K562 (cell line): ENCODE results near the gene SLC25A5. TPM values are rescaled to one million over a fixed set of nuclear protein-coding genes. Genes with fewer than 3 reads are reported as not detected.

Experiments
- ATAC-seq: fragments of 200-7000 bp; cut with Tn5 transposase; 3 replicates; pipeline ENCODE4 v1.9.1; 2020; ENCODE audit warnings: moderate library complexity
- BruUV-seq: library from RNA; stranded (reverse); fragments of 400-500 nt; replicated peaks from 2 replicates; lab custom pipeline; 2021; lab: Mats Ljungman, UMichigan
- CTCF ChIA-PET: fragments of 300-600 bp; formaldehyde crosslinking; extraction: SDS; loops from one replicate; lab custom pipeline; 2021; ENCODE audit warnings: low intra/inter-chr PET ratio; lab: Yijun Ruan, JAX
- POLR2A ChIA-PET: fragments of 300-600, 350-650 bp; sonication (Branson Sonifier 250); formaldehyde crosslinking; extraction: SDS; loops from one replicate; lab custom pipeline; 2021; ENCODE audit warnings: antibody characterized with exemption, inconsistent platforms; lab: Yijun Ruan, JAX
- DNase-seq, 4 experiments: peaks; one replicate each; pipeline versions ENCODE4 v3.0.0 to v3.0.0-alpha.2; 2011 to 2018; ENCODE audit warnings: low spot score in 3 of 4, mixed read lengths in 3 of 4; ENCODE audit errors: extremely low read depth in 1 of 4
- FAIRE-seq: peaks from 2 replicates; lab custom pipeline; 2011; peaks lifted over from hg19 to GRCh38; lab: Jason Lieb, UNC
- H2AFZ ChIP-seq: 2 replicates; pipeline ENCODE4 v1.6.0; 2011; ENCODE audit warnings: low read depth, low read length, control low read depth, inconsistent platforms
- H3K27ac ChIP-seq: fragments of 200-600 bp; 3 replicates; pipeline ENCODE4 v1.8.0; 2011; ENCODE audit warnings: low read depth, mild to moderate bottlenecking, control low read depth, inconsistent platforms, low read length, moderate library complexity, mixed read lengths; ENCODE audit errors: extremely low read depth
- H3K27me3 ChIP-seq, 2 experiments: fragments of 300-600 bp in 1 of 2; 2 replicates in 1 of 2; 3 replicates in 1 of 2; pipeline versions ENCODE4 v1.6.0 to v1.8.0; 2011; ENCODE audit warnings: inconsistent platforms in 2 of 2, low read length in 2 of 2, mild to moderate bottlenecking in 1 of 2, mixed read lengths in 1 of 2, moderate library complexity in 1 of 2; ENCODE audit not compliant: control insufficient read depth in 2 of 2, insufficient read depth in 2 of 2
- H3K36me3 ChIP-seq: fragments of 300-600 bp; 3 replicates; pipeline ENCODE4 v1.8.0; 2011; ENCODE audit warnings: mild to moderate bottlenecking, low read length, inconsistent platforms; ENCODE audit not compliant: control insufficient read depth, insufficient read depth
- H3K4me1 ChIP-seq, 2 experiments: fragments of 200-600 bp in 1 of 2; replicated peaks in 1 of 2; 2 replicates in 1 of 2; 3 replicates in 1 of 2; pipeline versions ENCODE4 v1.5.1 to v1.8.0; 2011; ENCODE audit warnings: inconsistent platforms in 2 of 2, low read length in 2 of 2, mild to moderate bottlenecking in 1 of 2, mixed read lengths in 1 of 2, moderate library complexity in 1 of 2; ENCODE audit not compliant: control insufficient read depth in 2 of 2, insufficient read depth in 2 of 2
- H3K4me2 ChIP-seq: 2 replicates; pipeline ENCODE4 v1.6.1; 2011; ENCODE audit warnings: low read length, control low read depth, inconsistent platforms, mixed read lengths; ENCODE audit not compliant: insufficient read depth
- H3K4me3 ChIP-seq: fragments of 200-600 bp; sonication (generic), shearing (Covaris generic); 2 replicates; pipeline ENCODE4 v1.5.1; 2016; ENCODE audit warnings: control low read depth, inconsistent platforms
- H3K79me2 ChIP-seq: fragments of 200-600 bp; 3 replicates; pipeline ENCODE4 v1.8.0; 2011; ENCODE audit warnings: low read length, inconsistent platforms; ENCODE audit not compliant: control insufficient read depth, insufficient read depth
- H3K9ac ChIP-seq, 2 experiments: 2 replicates each; pipeline versions ENCODE4 v1.6.0 to v1.6.1; 2011; ENCODE audit warnings: low read depth in 2 of 2, low read length in 2 of 2, control low read depth in 1 of 2, inconsistent platforms in 1 of 2, mild to moderate bottlenecking in 1 of 2, mixed read lengths in 1 of 2; ENCODE audit not compliant: insufficient read depth in 1 of 2
- H3K9me1 ChIP-seq: one replicate; pipeline ENCODE4 v1.6.0; 2011; ENCODE audit warnings: inconsistent platforms, mild to moderate bottlenecking, low read length, moderate library complexity; ENCODE audit not compliant: control insufficient read depth, insufficient read depth
- H3K9me3 ChIP-seq: replicated peaks from 2 replicates; pipeline ENCODE4 v1.5.1; 2011; ENCODE audit warnings: low read depth, low read length, inconsistent platforms; ENCODE audit not compliant: control insufficient read depth, insufficient read depth
- H4K20me1 ChIP-seq: replicated peaks from 2 replicates; pipeline ENCODE4 v1.6.1; 2011; ENCODE audit warnings: low read length, inconsistent platforms, mixed read lengths; ENCODE audit not compliant: control insufficient read depth, insufficient read depth
- CEBPG ChIP-seq, 3 experiments: fragments of 200-800 bp in 1 of 3; sonication (Bioruptor generic) in 1 of 3; sonication (generic) in 1 of 3; formaldehyde crosslinking in 1 of 3; IDR thresholded peaks in 2 of 3; conservative IDR thresholded peaks in 1 of 3; 2 replicates each; pipeline versions ENCODE4 v1.6.1 to v1.8.0; 2016 to 2022; ENCODE audit warnings: missing compliant biosample characterization in 2 of 3, missing genetic modification characterization in 2 of 3, mild to moderate bottlenecking in 1 of 3, missing genetic modification reagents in 1 of 3
- FOS ChIP-seq: IDR thresholded peaks from 3 replicates; pipeline ENCODE4 v1.6.1; 2011; ENCODE audit not compliant: insufficient read length; ENCODE audit errors: extremely low read depth
- IRF2 ChIP-seq: sonication (generic); formaldehyde crosslinking; IDR thresholded peaks from 2 replicates; pipeline ENCODE4 v1.8.1; 2022; ENCODE audit warnings: mild to moderate bottlenecking, missing genetic modification reagents
- NFE2L1 ChIP-seq: fragments of 450-650 bp; IDR thresholded peaks from 2 replicates; pipeline ENCODE4 v1.6.1; 2016; ENCODE audit warnings: missing genetic modification characterization, low read depth, mild to moderate bottlenecking, missing compliant biosample characterization, moderate library complexity, borderline replicate concordance
- PCBP2 ChIP-seq: fragments of 200-400 bp; formaldehyde crosslinking; IDR thresholded peaks from 2 replicates; pipeline ENCODE4 v1.6.1; 2018; ENCODE audit warnings: low read length, low read depth, mild to moderate bottlenecking, moderate library complexity; ENCODE audit not compliant: poor library complexity, severe bottlenecking
- RB1 ChIP-seq: fragments of 450-650 bp; IDR thresholded peaks from 2 replicates; pipeline ENCODE4 v1.6.1; 2017; ENCODE audit warnings: low read depth, mild to moderate bottlenecking
- RFX7 ChIP-seq: fragments of 250-450 bp; sonication (Bioruptor Pico); IDR thresholded peaks from 2 replicates; pipeline ENCODE4 v1.5.1; 2021; ENCODE audit warnings: mild to moderate bottlenecking
- SAFB ChIP-seq: fragments of 200-400 bp; formaldehyde crosslinking; IDR thresholded peaks from 2 replicates; pipeline ENCODE4 v1.6.1; 2017; ENCODE audit warnings: low read depth, low read length, borderline replicate concordance
- SRF ChIP-seq, 2 experiments: fragments of 250-450, 450-650 bp in 1 of 2; sonication (Bioruptor Pico) in 1 of 2; sonication (generic) in 1 of 2; formaldehyde crosslinking; IDR thresholded peaks; 2 replicates each; pipeline versions ENCODE4 v1.5.0 to v1.5.1; 2020 to 2022; ENCODE audit warnings: mild to moderate bottlenecking in 1 of 2, missing genetic modification reagents in 1 of 2
- TRIM24 ChIP-seq, 2 experiments: fragments of 450-650 bp; IDR thresholded peaks; 2 replicates each; pipeline ENCODE4 v1.6.1; 2016
- ZC3H8 ChIP-seq: fragments of 450-650 bp; IDR thresholded peaks from 2 replicates; pipeline ENCODE4 v1.6.1; 2017
- ZKSCAN1 ChIP-seq: fragments of 150-350 bp; IDR thresholded peaks from 2 replicates; pipeline ENCODE4 v1.6.1; 2016; ENCODE audit warnings: low read depth, low read length
- ZNF12 ChIP-seq: sonication (generic); formaldehyde crosslinking; IDR thresholded peaks from 2 replicates; pipeline ENCODE4 v1.4.0; 2020; ENCODE audit warnings: mild to moderate bottlenecking, missing genetic modification reagents
- ZNF212 ChIP-seq: fragments of 450-650 bp; formaldehyde crosslinking; IDR thresholded peaks from 2 replicates; pipeline ENCODE4 v1.4.0; 2020; ENCODE audit warnings: mild to moderate bottlenecking
- ZNF584 ChIP-seq: fragments of 200-800 bp; sonication (Bioruptor generic); IDR thresholded peaks from 2 replicates; pipeline ENCODE4 v1.6.1; 2016; ENCODE audit warnings: low read depth, mild to moderate bottlenecking, missing genetic modification characterization, missing compliant biosample characterization
- WGBS: fragments of 100-300 bp; shearing (Covaris generic); methylation state at CpG from one replicate; pipeline ENCODE4 v1.1.6; 2016; ENCODE audit warnings: low coverage, mixed read lengths; ENCODE audit not compliant: insufficient coverage; ENCODE audit errors: missing lambda C conversion rate; 5-methylcytosine and 5-hydroxymethylcytosine counted together
- in situ Hi-C: fragments of 300-500 bp; cut with MboI; formaldehyde crosslinking; loops from 4 replicates; pipeline ENCODE4 v1.15.0; 2018; ENCODE audit warnings: inconsistent platforms, mixed read lengths
- intact Hi-C: fragments of 100-400 bp; cut with micrococcal nuclease; formaldehyde crosslinking; loops from 2 replicates; pipeline ENCODE4 v1.14.2; 2022
- polyA plus RNA-seq, 8 experiments: library from polyadenylated mRNA; depleted of rRNA in 4 of 8; stranded (reverse) in 5 of 8; unstranded in 3 of 8; fragments of >200 nt; fragmentation: Nextera tagmentation in 2 of 8; fragmentation: Illumina TruSeq in 1 of 8; extraction: Ambion mirVana in 2 of 8; extraction: Trizol in 1 of 8; gene quantifications; 2 replicates each; pipeline versions ENCODE4 v1.2.1 to v1.2.3, GENCODE V29; 2011 to 2014; ENCODE audit warnings: inconsistent platforms in 1 of 8, missing spikeins in 1 of 8
- total RNA-seq, 7 experiments: library from RNA; depleted of rRNA in 6 of 7; stranded (reverse); fragments of >200 nt in 6 of 7; fragmentation: Illumina TruSeq in 2 of 7; extraction: Trizol in 2 of 7; gene quantifications; 2 replicates each; pipeline versions ENCODE4 v1.2.1 to v1.2.3, GENCODE V29; 2011 to 2021; ENCODE audit warnings: low replicate concordance in 1 of 7

SLC25A5 gene
- total and polyA plus RNA-seq, 9 of the 15 experiments (the other 6 are each of a cell fraction or from before 2014, with no cell fraction given), result 470 to 5,247 (median 596) TPM

DNA sequence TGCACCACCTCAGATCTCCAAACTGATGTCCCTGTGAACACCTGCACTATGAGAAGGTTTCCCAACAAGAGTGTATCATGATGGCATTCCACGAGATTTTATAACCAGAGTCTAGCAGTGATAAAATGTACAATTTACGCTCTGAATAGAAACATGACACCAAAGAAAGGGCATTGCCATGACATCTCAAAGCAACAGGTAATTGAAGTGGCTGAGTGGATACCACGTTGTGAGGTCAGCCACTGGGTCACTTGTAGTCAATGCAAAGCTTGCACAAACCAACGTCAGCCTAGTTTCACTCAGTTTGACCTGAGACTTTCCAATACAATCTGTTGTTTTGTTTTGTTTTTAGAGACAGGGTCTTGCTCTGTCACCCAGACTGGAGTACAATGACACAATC, 15.0 kb upstream of the SLC25A5 start:
- no peak overlapping the region for H3K4me2 ChIP-seq
- CTCF ChIA-PET, result no interaction called here
- no peak overlapping the region for H3K9ac ChIP-seq
- BruUV-seq, result no TSS peak
- intact Hi-C loops (no loop called here), in situ Hi-C loops (no loop called here)
- H3K9me1 ChIP-seq, result no peaks in the 10 kb centered on the region
- H3K79me2 ChIP-seq, result no peaks in the 10 kb centered on the region
- no peak overlapping the region for H2AFZ ChIP-seq
- H3K27me3 ChIP-seq, result no peaks in the 10 kb centered on the region
- H3K36me3 ChIP-seq, result no peaks in the 10 kb centered on the region
- FAIRE-seq (no peak), DNase-seq (no peak), ATAC-seq (no peak)
- POLR2A ChIA-PET, result interaction anchor here (1.0 kb wide), 1 partner anchor 10 kb away, joined by 4 read pairs; no protein-coding TSS in a partner anchor
- H3K4me1 ChIP-seq, result no peaks in the 10 kb centered on the region
- WGBS, result 36% methylated on average over 4 of the region's 4 CpGs
- H3K9me3 ChIP-seq, result peaks cover 1% of the 10 kb centered on the region; the same call in 1 of the 2 replicates
- no peak overlapping the region for H3K4me3 ChIP-seq
- H3K27ac ChIP-seq, result no peak overlapping the region
- TF ChIP-seq CEBPG (CRISPR knock-in tag; IDR thresholded peaks at IDR 0.05) (no peak), CEBPG (tag; conservative IDR thresholded peaks at IDR 0.05 in 1 of 2, IDR thresholded peaks at IDR 0.05 in 1 of 2) (no peak), ZC3H8 (no peak), SRF (CRISPR knock-in tag; IDR thresholded peaks at IDR 0.05) (no peak), ZKSCAN1 (no peak), ZNF12 (CRISPR knock-in tag) (no peak), ZNF584 (CRISPR knock-in tag) (no peak), RFX7 (CRISPR knock-in tag) (no peak), TRIM24 (IDR thresholded peaks at IDR 0.05) (no peak), IRF2 (CRISPR knock-in tag) (no peak), SAFB (no peak), ZNF212 (CRISPR knock-in tag) (no peak), PCBP2 (no peak), NFE2L1 (tag) (no peak), RB1 (no peak), FOS (no peak)
- no peaks in the 10 kb centered on the region for H4K20me1 ChIP-seq
